HUES6 (cell line): ENCODE results near the gene RAPGEF4.

Experiments
- H3K27ac ChIP-seq: 2 replicates; pipeline ENCODE4 v1.7.0; 2013; ENCODE audit warnings: low read depth, mild to moderate bottlenecking, low read length, inconsistent platforms
- H3K27me3 ChIP-seq: 2 replicates; pipeline ENCODE4 v1.6.1; 2013; ENCODE audit warnings: low read length; ENCODE audit not compliant: control insufficient read depth, insufficient read depth
- H3K36me3 ChIP-seq: 2 replicates; pipeline ENCODE4 v1.6.1; 2013; ENCODE audit warnings: low read length; ENCODE audit not compliant: control insufficient read depth, insufficient read depth
- H3K4me1 ChIP-seq: 2 replicates; pipeline ENCODE4 v1.6.1; 2013; ENCODE audit warnings: low read length; ENCODE audit not compliant: control insufficient read depth, insufficient read depth
- H3K4me3 ChIP-seq: 2 replicates; pipeline ENCODE4 v1.5.1; 2013; ENCODE audit warnings: low read depth, low read length
- H3K9ac ChIP-seq: one replicate; pipeline ENCODE4 v1.6.1; 2013; ENCODE audit warnings: mild to moderate bottlenecking, low read length
- H3K9me3 ChIP-seq: 2 replicates; pipeline ENCODE4 v1.6.1; 2013; ENCODE audit warnings: low read depth, low read length; ENCODE audit not compliant: control insufficient read depth, insufficient read depth

RAPGEF4 gene

DNA sequence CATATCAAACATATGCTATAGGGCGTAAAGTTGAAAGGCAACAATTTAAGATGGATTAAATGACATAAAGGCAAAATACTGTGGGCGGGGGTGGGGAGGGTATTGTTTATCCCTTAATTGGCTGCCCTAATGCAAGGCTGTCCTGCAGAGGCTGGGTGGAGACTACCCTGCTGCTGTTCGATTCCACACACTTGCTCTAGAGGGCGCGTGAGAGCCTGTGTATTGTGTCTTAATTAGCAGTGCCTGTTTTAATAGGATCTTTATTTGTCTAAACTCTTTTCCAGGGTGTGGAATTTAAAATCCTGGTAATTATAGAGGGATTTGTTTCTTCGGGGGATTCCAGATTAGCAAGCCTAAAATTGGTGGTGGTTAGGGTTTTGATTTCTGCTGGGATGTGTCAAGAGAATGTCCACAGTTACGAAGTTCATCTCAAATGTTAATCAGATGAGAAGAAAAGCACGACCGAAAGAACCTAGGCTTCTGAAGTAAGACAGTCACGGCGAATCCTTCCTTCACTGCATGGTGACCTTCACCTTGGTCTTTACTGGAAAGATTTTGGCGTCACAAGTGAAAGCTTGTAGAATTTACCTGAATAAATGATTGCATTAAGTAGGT is 236.5 kb downstream of the RAPGEF4 start:
- Histone ChIP-seq H3K4me1 (no peaks in the 10 kb centered on the region), H3K9me3 (no peaks in the 10 kb centered on the region), H3K9ac (no peak overlapping the region), H3K27me3 (no peaks in the 10 kb centered on the region), H3K27ac (no peak overlapping the region), H3K4me3 (no peak overlapping the region), H3K36me3 (no peaks in the 10 kb centered on the region)

DNA sequence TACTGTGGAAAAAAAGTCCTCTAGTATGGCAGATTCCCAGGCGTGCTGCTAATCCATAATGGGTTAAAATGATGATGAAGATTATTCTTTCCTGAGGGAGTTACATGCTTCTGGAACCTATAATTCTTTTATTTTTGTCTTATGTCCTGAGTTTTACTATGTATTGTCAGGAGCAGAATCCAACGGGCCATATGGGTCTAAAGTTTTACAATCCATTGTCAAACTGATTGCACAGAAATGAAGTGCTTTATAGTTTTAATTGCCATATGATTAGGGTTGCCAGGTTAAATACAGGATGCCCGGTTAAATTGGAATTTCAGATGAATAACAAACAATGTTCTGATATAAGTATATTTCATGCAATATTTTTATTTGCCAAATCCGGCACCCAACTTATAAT is 239.1 kb downstream of the RAPGEF4 start:
- H3K9me3 ChIP-seq, result no peaks in the 10 kb centered on the region

DNA sequence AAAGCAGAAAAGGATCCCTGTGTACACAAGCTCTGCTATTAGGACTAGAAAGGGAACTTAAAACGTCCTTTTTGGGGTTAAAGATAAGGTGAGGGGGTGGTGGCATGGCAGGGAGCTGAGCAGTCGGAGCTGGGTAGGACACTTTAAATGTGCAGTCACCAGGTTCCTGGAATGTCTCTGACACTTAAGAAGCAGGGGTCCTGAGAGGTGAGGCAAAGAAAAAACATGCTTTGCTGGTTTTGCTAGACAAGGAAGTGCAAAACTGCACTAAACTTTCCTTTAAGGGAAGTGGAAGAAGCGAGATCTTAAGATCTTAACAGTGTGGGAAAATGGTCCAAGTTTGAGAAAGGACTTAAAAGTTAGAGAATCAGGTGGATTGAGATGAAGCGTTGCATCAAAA is 240.5 kb downstream of the RAPGEF4 start:
- Histone ChIP-seq H3K27me3 (no peaks in the 10 kb centered on the region), H3K4me1 (no peaks in the 10 kb centered on the region; the same call in 1 of the 2 replicates), H3K4me3 (no peak overlapping the region), H3K9me3 (no peaks in the 10 kb centered on the region), H3K27ac (no peak overlapping the region), H3K36me3 (no peaks in the 10 kb centered on the region), H3K9ac (no peak overlapping the region)

More for the DNA sequence above, 239.1 kb downstream of the RAPGEF4 start:
- H3K36me3 ChIP-seq, result no peaks in the 10 kb centered on the region
- no peak overlapping the region for H3K9ac ChIP-seq
- H3K27me3 ChIP-seq, result no peaks in the 10 kb centered on the region
- no peak overlapping the region for H3K4me3 ChIP-seq
- H3K4me1 ChIP-seq, result no peaks in the 10 kb centered on the region; the same call in 1 of the 2 replicates
- H3K27ac ChIP-seq, result no peak overlapping the region

DNA sequence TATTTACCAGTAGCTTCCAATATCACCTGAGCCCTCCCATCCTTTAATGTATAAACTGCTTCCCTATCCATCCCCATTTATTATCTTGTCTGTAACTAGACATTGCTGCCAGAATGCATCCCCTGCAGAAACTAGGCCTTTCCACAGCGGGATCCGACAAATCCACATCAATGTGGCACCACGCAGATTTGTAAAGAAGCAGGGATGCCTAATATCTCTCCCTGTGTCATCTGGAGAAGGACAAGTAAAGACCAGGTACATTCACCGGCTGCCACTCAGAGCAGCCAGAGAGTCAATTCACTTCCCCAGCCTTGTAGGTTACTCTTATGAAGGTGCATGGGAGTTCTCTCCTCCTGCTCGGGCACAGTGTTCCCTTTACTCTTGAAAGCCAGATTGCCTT is 241.2 kb downstream of the RAPGEF4 start:
- H3K27me3 ChIP-seq, result no peaks in the 10 kb centered on the region

DNA sequence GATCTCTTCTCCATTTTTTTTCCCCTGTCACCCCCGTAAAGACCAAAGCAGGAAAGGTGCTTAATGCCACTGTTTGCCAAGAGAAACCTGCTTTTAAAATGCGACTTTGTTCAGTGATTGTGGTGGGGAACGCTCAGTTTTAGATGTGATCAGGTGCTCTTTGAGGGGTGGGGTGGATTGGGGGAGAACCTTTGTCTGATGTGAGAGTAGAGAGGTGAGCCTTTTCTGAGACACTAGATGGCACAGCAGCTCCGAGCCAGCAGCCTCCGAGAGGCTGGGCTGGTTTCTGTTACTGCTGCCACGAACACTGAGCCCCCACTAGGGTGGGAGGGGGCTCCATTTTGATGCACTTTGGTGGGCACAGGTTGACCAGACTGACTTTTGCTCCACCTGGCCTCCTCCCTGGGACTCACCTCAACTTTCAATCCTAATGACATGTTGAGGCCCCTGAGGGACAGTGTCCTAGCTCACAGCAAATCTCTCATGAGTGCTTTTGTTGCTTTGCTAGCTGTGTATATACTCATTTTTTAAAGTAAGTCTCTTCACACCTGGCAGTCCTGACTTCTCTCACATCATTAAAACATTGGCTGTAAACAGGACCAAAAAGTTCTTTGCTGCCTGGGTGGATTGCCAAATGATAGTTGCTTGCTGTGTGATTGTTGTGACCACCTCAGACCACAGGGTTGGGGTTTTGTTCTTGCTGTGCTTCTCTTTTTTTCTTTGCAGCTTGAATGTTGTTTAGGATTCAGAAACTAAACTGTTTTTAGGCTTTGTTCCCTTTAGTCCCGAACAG is 241.8 kb downstream of the RAPGEF4 start:
- Histone ChIP-seq H3K4me1 (no peaks in the 10 kb centered on the region; the same call in 1 of the 2 replicates), H3K9me3 (no peaks in the 10 kb centered on the region), H3K27me3 (no peaks in the 10 kb centered on the region), H3K36me3 (no peaks in the 10 kb centered on the region), H3K27ac (no peak overlapping the region), H3K4me3 (no peak overlapping the region), H3K9ac (no peak overlapping the region)

More for the DNA sequence above, 241.2 kb downstream of the RAPGEF4 start:
- Histone ChIP-seq H3K4me3 (no peak overlapping the region), H3K9me3 (no peaks in the 10 kb centered on the region), H3K9ac (no peak overlapping the region), H3K36me3 (no peaks in the 10 kb centered on the region), H3K4me1 (no peaks in the 10 kb centered on the region; the same call in 1 of the 2 replicates), H3K27ac (no peak overlapping the region)

DNA sequence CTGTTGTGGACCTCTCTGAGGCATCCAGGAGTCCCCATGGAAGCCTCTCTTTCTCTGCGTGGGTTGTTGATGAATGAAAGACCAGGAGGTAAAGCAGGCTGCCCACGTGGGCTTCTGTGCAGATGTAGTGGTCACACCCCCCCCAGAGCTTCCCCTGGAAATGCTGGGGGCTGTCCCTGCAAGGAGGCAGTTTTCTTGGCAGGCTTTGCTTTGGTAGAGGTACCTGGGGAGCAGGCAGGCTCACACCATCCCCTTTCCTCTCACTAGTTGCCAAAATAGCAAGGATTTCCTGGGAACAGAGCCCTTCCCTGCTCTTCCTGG is 242.4 kb downstream of the RAPGEF4 start:
- H3K9ac ChIP-seq, result no peak overlapping the region
- H3K4me3 ChIP-seq, result no peak overlapping the region
- H3K27me3 ChIP-seq, result no peaks in the 10 kb centered on the region
- H3K36me3 ChIP-seq, result no peaks in the 10 kb centered on the region
- no peak overlapping the region for H3K27ac ChIP-seq
- no peaks in the 10 kb centered on the region for H3K9me3 ChIP-seq
- H3K4me1 ChIP-seq, result no peaks in the 10 kb centered on the region; the same call in 1 of the 2 replicates

DNA sequence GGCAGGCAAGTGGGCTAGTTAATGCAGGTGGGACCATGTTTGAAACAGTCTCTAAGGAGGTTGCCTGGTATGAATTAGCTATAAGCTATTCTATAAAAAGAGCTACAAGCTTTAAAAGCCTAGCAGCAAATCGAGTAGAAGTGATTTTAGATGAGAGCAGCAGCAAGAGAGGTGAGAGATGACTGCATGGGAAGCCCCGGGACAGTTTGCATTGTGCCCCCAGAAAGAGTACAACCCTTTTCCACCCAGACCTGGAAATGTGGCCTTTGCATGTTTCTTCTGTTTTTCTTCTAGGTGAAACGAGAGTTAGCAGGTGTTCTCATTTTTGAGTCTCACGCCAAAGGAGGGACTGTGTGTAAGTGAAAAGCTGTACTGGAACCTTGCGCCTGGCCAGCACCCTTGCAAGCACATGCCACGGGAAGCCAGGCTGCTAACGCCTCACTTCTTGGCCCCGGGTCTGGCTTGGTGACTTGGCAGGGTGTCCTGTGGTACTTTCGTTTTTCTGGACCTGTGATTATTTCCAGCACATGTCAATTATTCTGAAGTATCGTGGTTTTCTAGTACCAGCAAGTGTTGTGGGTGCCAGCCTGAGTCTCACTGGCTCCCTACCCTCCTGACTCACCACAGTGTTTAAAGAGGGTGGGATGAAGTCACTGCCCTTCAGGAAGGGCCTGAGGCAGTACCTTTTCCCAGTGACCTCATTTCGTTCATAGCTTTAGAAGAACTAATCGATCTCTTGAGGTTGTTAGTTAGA is 249.7 kb downstream of the RAPGEF4 start:
- H3K27ac ChIP-seq, result no peak overlapping the region
- no peak overlapping the region for H3K4me3 ChIP-seq
- no peaks in the 10 kb centered on the region for H3K36me3 ChIP-seq
- H3K9ac ChIP-seq, result no peak overlapping the region
- no peaks in the 10 kb centered on the region for H3K27me3 ChIP-seq
- H3K4me1 ChIP-seq, result no peaks in the 10 kb centered on the region
- no peaks in the 10 kb centered on the region for H3K9me3 ChIP-seq

DNA sequence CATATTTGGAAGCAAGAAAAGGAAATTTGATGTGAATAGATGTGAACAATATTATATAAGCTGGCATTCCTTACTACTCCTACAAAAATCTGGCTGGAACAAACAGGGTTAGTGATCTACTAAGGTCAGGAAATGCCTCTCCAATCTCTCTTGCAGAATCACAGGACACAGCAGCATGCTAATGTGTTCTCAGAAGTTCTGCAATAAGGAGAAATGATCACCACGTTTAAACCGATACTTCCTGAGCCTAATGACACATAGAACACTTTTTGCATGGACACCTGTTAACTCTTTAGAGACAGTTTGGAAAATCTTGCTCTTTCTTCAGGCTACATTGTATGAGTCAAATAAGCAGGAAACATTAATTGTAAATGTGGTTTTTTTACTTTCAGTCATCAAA is 250.4 kb downstream of the RAPGEF4 start:
- H3K36me3 ChIP-seq, result no peaks in the 10 kb centered on the region
- H3K27ac ChIP-seq, result no peak overlapping the region
- H3K4me3 ChIP-seq, result no peak overlapping the region
- H3K27me3 ChIP-seq, result no peaks in the 10 kb centered on the region
- 0 out of 2 replicates have a peak, but pooled peaks cover 5% of the 10 kb centered on the region for H3K4me1 ChIP-seq
- no peak overlapping the region for H3K9ac ChIP-seq
- H3K9me3 ChIP-seq, result no peaks in the 10 kb centered on the region

DNA sequence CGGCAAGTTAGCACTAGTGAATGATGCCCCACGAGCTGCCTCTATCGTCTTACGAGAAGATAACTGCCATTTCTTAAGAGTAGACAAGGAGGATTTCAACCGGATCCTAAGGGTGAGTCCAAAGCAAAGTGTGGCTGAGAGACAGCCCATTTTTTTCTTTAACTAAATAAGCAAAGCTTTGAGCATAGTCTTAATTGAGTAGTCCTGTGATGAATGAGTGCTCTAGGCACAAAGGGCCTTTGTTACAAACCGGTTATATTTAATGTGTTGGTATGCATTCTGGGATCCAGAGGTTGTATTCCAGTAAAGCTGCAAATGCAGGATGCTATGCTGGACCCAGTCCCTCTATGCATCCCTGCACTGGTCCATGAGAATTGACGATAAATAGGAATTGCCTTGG is 253.1 kb downstream of the RAPGEF4 start:
- no peak overlapping the region for H3K4me3 ChIP-seq
- no peak overlapping the region for H3K9ac ChIP-seq
- H3K36me3 ChIP-seq, result no peaks in the 10 kb centered on the region
- H3K27ac ChIP-seq, result no peak overlapping the region
- no peaks in the 10 kb centered on the region for H3K27me3 ChIP-seq
- H3K4me1 ChIP-seq, result 0 out of 2 replicates have a peak, but pooled peaks cover 5% of the 10 kb centered on the region
- H3K9me3 ChIP-seq, result no peaks in the 10 kb centered on the region

DNA sequence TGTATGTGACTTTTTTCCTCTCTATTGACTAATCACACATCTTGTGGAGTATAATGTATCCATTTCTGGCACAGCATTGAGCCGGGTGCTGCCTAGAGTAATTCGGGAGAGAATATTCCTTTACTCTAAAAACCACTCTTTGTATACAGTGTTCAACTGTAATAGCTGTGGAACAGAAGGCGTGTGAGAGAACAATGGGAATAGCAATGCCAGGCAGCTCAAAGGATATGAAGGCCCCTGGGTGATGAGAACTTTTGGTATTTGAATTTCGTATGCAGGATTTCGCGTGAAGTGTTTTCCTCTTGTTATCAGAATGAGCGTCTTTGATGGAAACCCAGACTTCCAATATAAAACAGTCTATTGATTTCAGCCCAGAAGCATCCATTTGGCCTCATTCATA is 255.4 kb downstream of the RAPGEF4 start:
- H3K4me1 ChIP-seq, result peaks cover 10% of the 10 kb centered on the region; the same call in 1 of the 2 replicates
- no peak overlapping the region for H3K9ac ChIP-seq

DNA sequence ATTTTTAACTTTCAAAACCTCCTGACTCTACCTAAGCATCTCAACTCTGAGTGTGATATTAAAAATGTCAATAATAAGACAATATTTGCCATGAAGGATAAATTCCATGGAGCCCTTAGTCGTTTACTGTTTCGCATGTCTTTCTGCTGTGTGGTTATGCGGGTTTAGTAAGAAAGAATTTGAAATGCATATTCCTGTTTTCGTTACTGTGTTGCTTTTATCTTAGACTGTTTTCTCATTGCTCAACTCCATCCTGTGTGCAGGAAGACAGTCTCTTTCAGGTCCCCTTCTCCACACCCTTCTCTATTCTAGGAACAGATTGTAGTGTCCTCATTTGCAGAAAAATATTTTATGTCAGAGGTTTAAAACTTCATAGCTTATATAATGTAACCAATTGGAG is 257.5 kb downstream of the RAPGEF4 start:
- Histone ChIP-seq H3K4me3 (no peak overlapping the region), H3K36me3 (no peaks in the 10 kb centered on the region), H3K27ac (no peak overlapping the region), H3K9ac (no peak overlapping the region), H3K4me1 (peaks cover 17% of the 10 kb centered on the region; the same call in 1 of the 2 replicates), H3K27me3 (no peaks in the 10 kb centered on the region), H3K9me3 (no peaks in the 10 kb centered on the region)

More for the DNA sequence above, 255.4 kb downstream of the RAPGEF4 start:
- no peaks in the 10 kb centered on the region for H3K9me3 ChIP-seq
- H3K36me3 ChIP-seq, result no peaks in the 10 kb centered on the region
- H3K27me3 ChIP-seq, result no peaks in the 10 kb centered on the region
- no peak overlapping the region for H3K27ac ChIP-seq
- no peak overlapping the region for H3K4me3 ChIP-seq
